ENCODE results near the gene LSM8.
A peak's percentile ranks its signal among the peaks of the same experiment; 100 is the strongest.
"Not testable (repeated sequence)": the region's sequence is repeated elsewhere in the genome, so short reads cannot be mapped to it uniquely, and the experiment has no call there.

The LSM8 gene

GRCh38 chr7:118183786-118184564, at the start of gene LSM8:
Gene LSM8 (plus strand): TSS chr7:118184164. CDS start chr7:118184224, 60 bp downstream.
- H3K36me3 ChIP-seq (replicated peaks; ENCODE audit: low read depth, low read length), result peaks cover 32% of the 10 kb centered on the region

DNA sequence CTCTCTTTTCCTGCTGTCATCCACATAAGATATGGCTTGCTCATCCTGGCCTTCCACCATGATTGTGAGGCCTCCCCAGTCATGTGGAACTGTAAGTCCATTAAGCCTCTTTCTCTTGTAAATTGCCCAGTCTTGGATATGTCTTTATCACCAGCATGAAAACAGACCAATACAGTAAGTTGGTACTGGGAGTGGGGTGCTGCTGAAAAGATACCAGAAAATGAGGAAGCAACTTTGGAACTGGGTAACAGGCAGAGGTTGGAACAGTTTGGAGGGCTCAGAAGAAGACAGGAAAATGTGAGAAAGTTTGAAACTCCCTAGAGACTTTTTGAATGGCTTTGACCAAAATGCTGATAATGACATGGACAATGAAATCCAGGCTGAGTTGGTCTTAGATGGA, 49.5 kb upstream of the LSM8 start:
- H2AFZ ChIP-seq (ENCODE audit: low read depth, low read length); H3K4me1 ChIP-seq (ENCODE audit: low read length); H3K4me2 ChIP-seq (ENCODE audit: low read length); H3K4me3 ChIP-seq (ENCODE audit: low read length); H3K9me3 ChIP-seq (ENCODE audit: insufficient read depth, low read length); H4K20me1 ChIP-seq (ENCODE audit: insufficient read depth, low read length); H3K27ac ChIP-seq (ENCODE audit: low read length); H3K9ac ChIP-seq (ENCODE audit: low read length); H3K27me3 ChIP-seq (ENCODE audit: low read depth, low read length); H3K36me3 ChIP-seq (replicated peaks; ENCODE audit: low read depth, low read length); H3K79me2 ChIP-seq (ENCODE audit: low read length): not testable (repeated sequence)

More at GRCh38 chr7:118183786-118184564, at the start of gene LSM8:
- Histone ChIP-seq H3K27me3 (ENCODE audit: low read depth, low read length) (no peaks in the 10 kb centered on the region), H3K9me3 (ENCODE audit: insufficient read depth, low read length) (no peaks in the 10 kb centered on the region), H3K79me2 (ENCODE audit: low read length) (peaks cover 65% of the 10 kb centered on the region), H2AFZ (ENCODE audit: low read depth, low read length) (peak within 1 kb of the TSS; percentile 75; the same call in 1 of the 2 replicates), H4K20me1 (ENCODE audit: insufficient read depth, low read length) (peaks cover 7% of the 10 kb centered on the region), H3K4me2 (ENCODE audit: low read length) (peak within 1 kb of the TSS; percentile 94), H3K9ac (ENCODE audit: low read length) (peak within 1 kb of the TSS; percentile 98), H3K27ac (ENCODE audit: low read length) (peak within 1 kb of the TSS; percentile 79), H3K4me1 (ENCODE audit: low read length) (peaks cover 33% of the 10 kb centered on the region), H3K4me3 (ENCODE audit: low read length) (peak within 1 kb of the TSS; percentile 86)
- TF ChIP-seq CTCF (IDR thresholded peaks at IDR 0.05; ENCODE audit: low read depth, low read length) (no peak), EZH2phosphoT487 (IDR thresholded peaks at IDR 0.05; ENCODE audit: low read depth) (no peak)

- Histone ChIP-seq H3K36me3 (replicated peaks; ENCODE audit: low read depth, low read length) (no peaks in the 10 kb centered on the region), H3K79me2 (ENCODE audit: low read length) (no peaks in the 10 kb centered on the region), H3K27me3 (ENCODE audit: low read depth, low read length) (no peaks in the 10 kb centered on the region), H3K9me3 (ENCODE audit: insufficient read depth, low read length) (no peaks in the 10 kb centered on the region), H3K4me1 (ENCODE audit: low read length) (no peaks in the 10 kb centered on the region), H2AFZ (ENCODE audit: low read depth, low read length) (no peak overlapping the region), H3K4me3 (ENCODE audit: low read length) (no peak overlapping the region), H4K20me1 (ENCODE audit: insufficient read depth, low read length) (no peaks in the 10 kb centered on the region), H3K9ac (ENCODE audit: low read length) (no peak overlapping the region), H3K27ac (ENCODE audit: low read length) (no peak overlapping the region), H3K4me2 (ENCODE audit: low read length) (no peak overlapping the region)
- TF ChIP-seq CTCF (IDR thresholded peaks at IDR 0.05; ENCODE audit: low read depth, low read length) (no peak), EZH2phosphoT487 (IDR thresholded peaks at IDR 0.05; ENCODE audit: low read depth) (no peak)
Measured at GRCh38 chr7:118140468-118140867, 43.5 kb upstream of the LSM8 start.

DNA sequence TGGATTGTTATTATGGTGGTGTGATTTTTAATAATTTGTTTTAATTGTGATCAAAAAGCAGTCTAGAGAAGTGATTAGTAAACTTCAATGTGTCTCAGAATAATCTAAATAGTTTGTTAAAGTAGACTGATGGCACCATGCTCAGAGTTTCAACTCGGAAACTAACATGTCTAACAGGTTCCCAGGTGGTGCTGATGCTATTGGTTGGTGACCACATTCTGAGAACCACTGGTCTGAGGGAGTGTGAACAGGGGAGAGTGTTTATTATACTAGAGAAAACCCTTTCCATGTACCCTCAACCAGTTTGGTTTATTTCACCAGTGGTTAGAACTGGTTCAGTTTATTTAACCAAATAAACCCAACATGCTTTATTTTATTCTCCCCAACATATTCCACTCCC, 42.0 kb upstream of the LSM8 start:
- Histone ChIP-seq H3K4me2 (ENCODE audit: low read length) (no peak overlapping the region), H2AFZ (ENCODE audit: low read depth, low read length) (no peak overlapping the region), H3K9ac (ENCODE audit: low read length) (no peak overlapping the region), H3K9me3 (ENCODE audit: insufficient read depth, low read length) (no peaks in the 10 kb centered on the region), H3K27ac (ENCODE audit: low read length) (no peak overlapping the region), H3K36me3 (replicated peaks; ENCODE audit: low read depth, low read length) (no peaks in the 10 kb centered on the region), H3K79me2 (ENCODE audit: low read length) (no peaks in the 10 kb centered on the region), H3K4me1 (ENCODE audit: low read length) (no peaks in the 10 kb centered on the region), H3K27me3 (ENCODE audit: low read depth, low read length) (no peaks in the 10 kb centered on the region), H4K20me1 (ENCODE audit: insufficient read depth, low read length) (no peaks in the 10 kb centered on the region), H3K4me3 (ENCODE audit: low read length) (no peak overlapping the region)
- TF ChIP-seq EZH2phosphoT487 (IDR thresholded peaks at IDR 0.05; ENCODE audit: low read depth), result no peak
- no peak for TF ChIP-seq CTCF (IDR thresholded peaks at IDR 0.05; ENCODE audit: low read depth, low read length)

All from OCI-LY3 (cell line).